Measurements from ENCODE around the gene HSDL2. TPM values are rescaled to one million over a fixed set of nuclear protein-coding genes. Genes with fewer than 3 reads are reported as not detected.

The HSDL2 gene
- total and polyA plus RNA-seq, 10 of the 15 experiments (the other 5 are each of a cell fraction or from before 2014, with no cell fraction given) = 20.9 to 46.1 (median 27.0) TPM

DNA sequence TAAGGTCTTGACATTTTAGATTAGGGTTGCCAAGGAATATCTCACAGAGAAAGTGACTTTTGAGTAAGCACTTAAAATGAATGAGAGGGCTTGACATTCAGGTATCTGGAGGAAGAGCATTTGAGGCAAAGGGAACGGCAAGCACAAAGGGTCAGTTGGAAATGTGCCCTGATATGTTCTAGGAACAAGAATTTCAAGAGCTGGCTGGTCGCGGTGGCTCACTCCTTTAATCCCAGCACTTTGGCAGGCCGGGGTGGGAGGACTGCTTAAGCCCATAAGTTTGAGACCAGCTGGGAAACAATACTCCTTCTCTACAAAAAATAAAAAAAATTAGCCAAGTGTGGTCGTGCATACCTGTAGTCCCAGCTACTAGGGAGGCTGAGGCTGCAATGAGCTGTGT, 123.3 kb downstream of the HSDL2 start (continued):
- TF ChIP-seq CREB1 (IDR thresholded peaks at IDR 0.05; ENCODE audit: low read depth) (no peak), DPF2 (IDR thresholded peaks at IDR 0.05) (no peak)
- TF ChIP-seq, protein P1, sequence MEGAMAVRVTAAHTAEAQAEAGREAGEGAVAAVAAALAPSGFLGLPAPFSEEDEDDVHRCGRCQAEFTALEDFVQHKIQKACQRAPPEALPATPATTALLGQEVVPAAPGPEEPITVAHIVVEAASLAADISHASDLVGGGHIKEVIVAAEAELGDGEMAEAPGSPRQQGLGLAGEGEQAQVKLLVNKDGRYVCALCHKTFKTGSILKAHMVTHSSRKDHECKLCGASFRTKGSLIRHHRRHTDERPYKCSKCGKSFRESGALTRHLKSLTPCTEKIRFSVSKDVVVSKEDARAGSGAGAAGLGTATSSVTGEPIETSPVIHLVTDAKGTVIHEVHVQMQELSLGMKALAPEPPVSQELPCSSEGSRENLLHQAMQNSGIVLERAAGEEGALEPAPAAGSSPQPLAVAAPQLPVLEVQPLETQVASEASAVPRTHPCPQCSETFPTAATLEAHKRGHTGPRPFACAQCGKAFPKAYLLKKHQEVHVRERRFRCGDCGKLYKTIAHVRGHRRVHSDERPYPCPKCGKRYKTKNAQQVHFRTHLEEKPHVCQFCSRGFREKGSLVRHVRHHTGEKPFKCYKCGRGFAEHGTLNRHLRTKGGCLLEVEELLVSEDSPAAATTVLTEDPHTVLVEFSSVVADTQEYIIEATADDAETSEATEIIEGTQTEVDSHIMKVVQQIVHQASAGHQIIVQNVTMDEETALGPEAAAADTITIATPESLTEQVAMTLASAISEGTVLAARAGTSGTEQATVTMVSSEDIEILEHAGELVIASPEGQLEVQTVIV (IDR thresholded peaks at IDR 0.05; ENCODE audit: borderline replicate concordance, partially characterized antibody) = no peak

DNA sequence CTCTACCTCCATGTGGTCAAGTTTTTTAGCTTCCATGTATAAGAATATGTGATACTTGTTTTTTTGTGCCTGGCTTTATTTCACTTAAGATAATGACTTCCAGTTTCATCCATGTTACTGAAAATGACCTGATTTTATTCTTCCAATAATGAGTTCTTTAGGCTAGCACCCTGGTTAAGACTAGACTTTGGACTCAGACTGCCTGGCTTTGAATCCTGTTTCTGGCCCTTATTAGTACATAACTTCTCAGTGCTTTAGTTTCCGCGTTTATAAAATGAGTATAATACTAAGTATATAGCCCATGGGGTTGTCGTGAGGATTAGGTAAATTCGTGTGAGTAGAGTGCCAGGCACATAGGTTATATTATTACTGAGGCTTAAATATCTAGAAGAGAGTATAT, 125.2 kb downstream of the HSDL2 start:
- Histone ChIP-seq H3K36me3 (ENCODE audit: control insufficient read depth in 2 of 2, insufficient read depth in 2 of 2, low read length in 1 of 2) (no peaks in the 10 kb centered on the region), H3K27me3 (replicated peaks in 1 of 2; ENCODE audit: control insufficient read depth in 2 of 2, insufficient read depth in 2 of 2, low read length in 1 of 2) (no peaks in the 10 kb centered on the region), H3K4me1 (ENCODE audit: control insufficient read depth, insufficient read depth, low read length) (no peaks in the 10 kb centered on the region), H3K9ac (ENCODE audit: control insufficient read depth, insufficient read depth, low read length) (no peak overlapping the region), H3K27ac (ENCODE audit: control insufficient read depth, insufficient read depth) (no peak overlapping the region), H2AFZ (ENCODE audit: control insufficient read depth, low read depth, low read length) (no peak overlapping the region), H3K79me2 (ENCODE audit: control insufficient read depth, insufficient read depth, low read length) (peaks cover 1% of the 10 kb centered on the region), H3K4me2 (ENCODE audit: control insufficient read depth, insufficient read depth) (no peak overlapping the region), H4K20me1 (ENCODE audit: control insufficient read depth, insufficient read depth) (no peaks in the 10 kb centered on the region), H3K9me3 (replicated peaks; ENCODE audit: control insufficient read depth, insufficient read depth, low read length) (no peaks in the 10 kb centered on the region), H3K4me3 (no peak overlapping the region)
- FAIRE-seq = no peak
- ATAC-seq = no peak
- WGBS (ENCODE audit: insufficient coverage, insufficient replicate concordance, low lambda C conversion rate, missing lambda C conversion rate) = 87% methylated on average over 4 of the region's 4 CpGs
- CTCF ChIA-PET = interaction anchor here (1.3 kb wide), 1 partner anchor 46 kb away, joined by 5 read pairs; no protein-coding TSS in a partner anchor
- DNase-seq (ENCODE audit: low read depth, low spot score) = no peak
- RAD21 ChIA-PET (ENCODE audit: unreplicated experiment) = no interaction called here
- no TSS peak for BruUV-seq (replicated peaks)
- in situ Hi-C loops (cut with MboI) = no loop called here
- intact Hi-C loops (cut with micrococcal nuclease; ENCODE audit: unreplicated experiment) = no loop called here
- SMC1A ChIA-PET (ENCODE audit: uncharacterized antibody, unreplicated experiment) = interaction anchor here (0.7 to 1.0 kb wide), 2 partner anchors 10 to 13 kb away, joined by 3 read pairs; no protein-coding TSS in a partner anchor
- POLR2A ChIA-PET = no interaction called here
- TF ChIP-seq, protein P2, sequence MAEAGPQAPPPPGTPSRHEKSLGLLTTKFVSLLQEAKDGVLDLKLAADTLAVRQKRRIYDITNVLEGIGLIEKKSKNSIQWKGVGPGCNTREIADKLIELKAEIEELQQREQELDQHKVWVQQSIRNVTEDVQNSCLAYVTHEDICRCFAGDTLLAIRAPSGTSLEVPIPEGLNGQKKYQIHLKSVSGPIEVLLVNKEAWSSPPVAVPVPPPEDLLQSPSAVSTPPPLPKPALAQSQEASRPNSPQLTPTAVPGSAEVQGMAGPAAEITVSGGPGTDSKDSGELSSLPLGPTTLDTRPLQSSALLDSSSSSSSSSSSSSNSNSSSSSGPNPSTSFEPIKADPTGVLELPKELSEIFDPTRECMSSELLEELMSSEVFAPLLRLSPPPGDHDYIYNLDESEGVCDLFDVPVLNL (IDR thresholded peaks at IDR 0.05; ENCODE audit: low read depth, low read length) = no peak
- no peak for TF ChIP-seq TAF1 (IDR thresholded peaks at IDR 0.05; ENCODE audit: borderline replicate concordance, low read depth, low read length)
- TF ChIP-seq, protein P3, sequence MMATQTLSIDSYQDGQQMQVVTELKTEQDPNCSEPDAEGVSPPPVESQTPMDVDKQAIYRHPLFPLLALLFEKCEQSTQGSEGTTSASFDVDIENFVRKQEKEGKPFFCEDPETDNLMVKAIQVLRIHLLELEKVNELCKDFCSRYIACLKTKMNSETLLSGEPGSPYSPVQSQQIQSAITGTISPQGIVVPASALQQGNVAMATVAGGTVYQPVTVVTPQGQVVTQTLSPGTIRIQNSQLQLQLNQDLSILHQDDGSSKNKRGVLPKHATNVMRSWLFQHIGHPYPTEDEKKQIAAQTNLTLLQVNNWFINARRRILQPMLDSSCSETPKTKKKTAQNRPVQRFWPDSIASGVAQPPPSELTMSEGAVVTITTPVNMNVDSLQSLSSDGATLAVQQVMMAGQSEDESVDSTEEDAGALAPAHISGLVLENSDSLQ (IDR thresholded peaks at IDR 0.05) = no peak
- no peak for TF ChIP-seq JUNB (IDR thresholded peaks at IDR 0.05)
